ENCODE measurements around the gene SETD5.

The SETD5 gene, protein sequence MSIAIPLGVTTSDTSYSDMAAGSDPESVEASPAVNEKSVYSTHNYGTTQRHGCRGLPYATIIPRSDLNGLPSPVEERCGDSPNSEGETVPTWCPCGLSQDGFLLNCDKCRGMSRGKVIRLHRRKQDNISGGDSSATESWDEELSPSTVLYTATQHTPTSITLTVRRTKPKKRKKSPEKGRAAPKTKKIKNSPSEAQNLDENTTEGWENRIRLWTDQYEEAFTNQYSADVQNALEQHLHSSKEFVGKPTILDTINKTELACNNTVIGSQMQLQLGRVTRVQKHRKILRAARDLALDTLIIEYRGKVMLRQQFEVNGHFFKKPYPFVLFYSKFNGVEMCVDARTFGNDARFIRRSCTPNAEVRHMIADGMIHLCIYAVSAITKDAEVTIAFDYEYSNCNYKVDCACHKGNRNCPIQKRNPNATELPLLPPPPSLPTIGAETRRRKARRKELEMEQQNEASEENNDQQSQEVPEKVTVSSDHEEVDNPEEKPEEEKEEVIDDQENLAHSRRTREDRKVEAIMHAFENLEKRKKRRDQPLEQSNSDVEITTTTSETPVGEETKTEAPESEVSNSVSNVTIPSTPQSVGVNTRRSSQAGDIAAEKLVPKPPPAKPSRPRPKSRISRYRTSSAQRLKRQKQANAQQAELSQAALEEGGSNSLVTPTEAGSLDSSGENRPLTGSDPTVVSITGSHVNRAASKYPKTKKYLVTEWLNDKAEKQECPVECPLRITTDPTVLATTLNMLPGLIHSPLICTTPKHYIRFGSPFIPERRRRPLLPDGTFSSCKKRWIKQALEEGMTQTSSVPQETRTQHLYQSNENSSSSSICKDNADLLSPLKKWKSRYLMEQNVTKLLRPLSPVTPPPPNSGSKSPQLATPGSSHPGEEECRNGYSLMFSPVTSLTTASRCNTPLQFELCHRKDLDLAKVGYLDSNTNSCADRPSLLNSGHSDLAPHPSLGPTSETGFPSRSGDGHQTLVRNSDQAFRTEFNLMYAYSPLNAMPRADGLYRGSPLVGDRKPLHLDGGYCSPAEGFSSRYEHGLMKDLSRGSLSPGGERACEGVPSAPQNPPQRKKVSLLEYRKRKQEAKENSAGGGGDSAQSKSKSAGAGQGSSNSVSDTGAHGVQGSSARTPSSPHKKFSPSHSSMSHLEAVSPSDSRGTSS (N-terminal part only)

DNA sequence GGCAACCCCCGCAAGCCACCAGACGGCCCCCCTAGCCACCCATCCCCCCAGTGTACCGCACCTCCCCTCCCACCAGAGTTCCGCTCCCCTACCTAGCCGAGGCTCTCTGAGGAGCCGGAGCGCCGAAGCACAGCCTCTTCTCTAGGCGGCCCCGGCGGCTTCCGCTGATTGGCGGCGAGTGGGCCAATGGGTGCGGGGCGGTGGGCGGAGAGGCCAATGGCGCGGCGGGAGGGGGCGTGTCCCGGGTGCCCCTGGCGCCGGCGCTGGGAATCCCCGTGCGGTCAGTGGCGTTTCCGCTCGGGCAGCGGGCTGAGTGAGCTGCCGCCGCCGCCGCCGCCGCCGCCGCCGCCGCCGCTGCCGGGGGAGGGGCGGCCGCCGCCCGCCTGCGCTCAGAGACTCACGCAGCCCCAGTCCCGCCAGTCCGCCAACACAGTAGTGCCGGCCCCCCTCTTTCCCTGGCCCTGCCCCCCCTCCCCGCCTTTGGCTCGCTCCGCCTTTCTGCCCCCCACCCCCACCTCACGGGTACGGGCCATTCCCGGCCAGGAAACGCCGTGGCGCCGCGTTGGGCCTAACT lies at the start of gene SETD5:
SETD5 (plus strand) TSS at position 284 of the 574 bp plus-strand sequence. CDS start 31,324 bp downstream, outside the sequence.
- TF ChIP-seq, protein P1, sequence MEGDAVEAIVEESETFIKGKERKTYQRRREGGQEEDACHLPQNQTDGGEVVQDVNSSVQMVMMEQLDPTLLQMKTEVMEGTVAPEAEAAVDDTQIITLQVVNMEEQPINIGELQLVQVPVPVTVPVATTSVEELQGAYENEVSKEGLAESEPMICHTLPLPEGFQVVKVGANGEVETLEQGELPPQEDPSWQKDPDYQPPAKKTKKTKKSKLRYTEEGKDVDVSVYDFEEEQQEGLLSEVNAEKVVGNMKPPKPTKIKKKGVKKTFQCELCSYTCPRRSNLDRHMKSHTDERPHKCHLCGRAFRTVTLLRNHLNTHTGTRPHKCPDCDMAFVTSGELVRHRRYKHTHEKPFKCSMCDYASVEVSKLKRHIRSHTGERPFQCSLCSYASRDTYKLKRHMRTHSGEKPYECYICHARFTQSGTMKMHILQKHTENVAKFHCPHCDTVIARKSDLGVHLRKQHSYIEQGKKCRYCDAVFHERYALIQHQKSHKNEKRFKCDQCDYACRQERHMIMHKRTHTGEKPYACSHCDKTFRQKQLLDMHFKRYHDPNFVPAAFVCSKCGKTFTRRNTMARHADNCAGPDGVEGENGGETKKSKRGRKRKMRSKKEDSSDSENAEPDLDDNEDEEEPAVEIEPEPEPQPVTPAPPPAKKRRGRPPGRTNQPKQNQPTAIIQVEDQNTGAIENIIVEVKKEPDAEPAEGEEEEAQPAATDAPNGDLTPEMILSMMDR (IDR thresholded peaks at IDR 0.05; ENCODE audit: insufficient read depth, low read length, poor library complexity, severe bottlenecking): no peak
- Histone ChIP-seq H3K4me3 (replicated peaks; ENCODE audit: low read depth, low read length) (peak within 1 kb of the TSS; percentile 92), H3K36me3 (ENCODE audit: control insufficient read depth, insufficient read depth, low read length) (peaks cover 1% of the 10 kb centered on the region; the same call in 1 of the 2 replicates), H3K27me3 (replicated peaks; ENCODE audit: control insufficient read depth, insufficient read depth, low read length) (no peaks in the 10 kb centered on the region)
- DNase-seq (ENCODE audit: extremely low read depth, insufficient read length): peak; percentile 98

DNA sequence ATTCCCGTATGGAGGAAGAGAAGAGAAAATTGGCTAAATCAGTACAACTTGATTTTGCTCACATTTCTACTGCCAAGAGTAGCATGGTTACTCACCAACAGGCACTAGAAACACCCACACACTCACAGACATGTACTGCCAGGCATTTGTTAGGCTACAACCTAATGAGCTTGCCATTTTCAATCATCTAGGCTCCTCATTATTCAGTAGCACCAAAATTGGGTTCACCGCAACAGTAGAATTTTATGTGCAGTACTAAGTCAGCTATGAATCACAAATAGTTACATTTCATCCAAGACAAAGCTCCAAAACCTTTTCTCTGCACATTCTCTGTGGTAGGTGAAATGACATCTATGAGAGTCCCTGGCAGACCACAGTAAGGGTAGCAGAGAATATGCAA lies 49.5 kb upstream of the SETD5 start:
- Histone ChIP-seq H3K4me3 (replicated peaks; ENCODE audit: low read depth, low read length) (no peak overlapping the region), H3K36me3 (ENCODE audit: control insufficient read depth, insufficient read depth, low read length) (no peaks in the 10 kb centered on the region), H3K27me3 (replicated peaks; ENCODE audit: control insufficient read depth, insufficient read depth, low read length) (no peaks in the 10 kb centered on the region)
- TF ChIP-seq, protein P1 (IDR thresholded peaks at IDR 0.05; ENCODE audit: insufficient read depth, low read length, poor library complexity, severe bottlenecking): no peak
- DNase-seq (ENCODE audit: extremely low read depth, insufficient read length): no peak

DNA sequence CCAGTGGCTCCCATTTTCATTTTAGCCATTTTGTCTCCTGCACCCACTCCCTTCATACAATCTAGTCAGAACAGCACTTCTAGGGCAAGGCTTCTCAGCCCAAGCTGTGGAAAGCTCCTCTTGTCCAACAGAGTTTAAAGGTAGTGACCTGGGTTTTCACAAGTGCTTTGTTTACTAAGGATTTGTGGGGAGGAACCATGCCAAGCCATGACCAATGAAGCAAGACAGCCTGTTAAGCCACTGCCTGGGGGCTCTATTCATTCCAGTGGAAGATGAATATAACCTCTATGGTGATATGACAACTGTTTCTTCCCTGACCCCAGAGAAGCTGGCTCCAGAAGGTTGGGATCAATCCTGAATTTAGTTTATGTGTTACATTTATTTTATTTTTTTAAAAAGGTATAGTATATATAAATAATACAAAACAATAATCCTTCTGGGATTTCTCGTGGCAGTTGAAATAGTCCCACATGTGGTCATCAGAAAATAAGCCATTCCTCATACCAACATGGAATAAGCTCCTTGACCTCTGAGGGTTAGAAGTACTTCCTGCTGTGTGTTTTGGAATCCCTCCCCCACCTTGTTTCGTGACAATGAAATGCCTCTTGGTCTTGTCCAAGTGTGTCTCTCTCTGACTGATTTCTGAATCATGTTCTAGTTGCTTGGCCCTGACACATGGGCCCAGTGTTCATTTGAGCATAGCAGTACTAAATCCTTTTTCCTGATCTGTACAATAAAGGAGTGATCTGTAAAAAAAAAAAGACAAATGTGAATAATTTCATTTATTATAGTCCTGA lies 47.9 kb upstream of the SETD5 start:
- TF ChIP-seq, protein P1 (IDR thresholded peaks at IDR 0.05; ENCODE audit: insufficient read depth, low read length, poor library complexity, severe bottlenecking): no peak
- DNase-seq (ENCODE audit: extremely low read depth, insufficient read length): no peak
- Histone ChIP-seq H3K36me3 (ENCODE audit: control insufficient read depth, insufficient read depth, low read length) (no peaks in the 10 kb centered on the region), H3K27me3 (replicated peaks; ENCODE audit: control insufficient read depth, insufficient read depth, low read length) (no peaks in the 10 kb centered on the region), H3K4me3 (replicated peaks; ENCODE audit: low read depth, low read length) (no peak overlapping the region)

DNA sequence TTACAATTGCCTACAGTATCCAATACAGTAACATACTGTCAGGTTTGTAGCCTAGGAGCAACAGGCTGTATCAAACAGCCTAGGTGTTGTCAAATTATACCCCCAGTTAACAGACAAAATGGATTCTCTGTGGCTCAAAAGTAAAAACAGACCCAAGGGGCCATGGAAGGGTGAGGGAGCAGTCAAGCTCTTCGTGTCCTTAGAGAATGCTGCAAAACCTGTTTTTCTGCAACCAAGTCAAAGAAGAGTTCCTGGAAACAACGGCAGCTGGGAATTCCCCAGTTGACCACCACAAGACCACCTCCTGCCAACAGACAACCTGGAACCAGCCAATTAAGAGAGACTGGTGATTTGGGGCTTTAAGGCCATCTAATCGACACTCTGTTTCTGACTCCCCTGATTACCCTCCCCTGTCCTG lies 45.7 kb upstream of the SETD5 start:
- H3K36me3 ChIP-seq (ENCODE audit: control insufficient read depth, insufficient read depth, low read length): no peaks in the 10 kb centered on the region

More for the DNA sequence above, 45.7 kb upstream of the SETD5 start:
- Histone ChIP-seq H3K4me3 (replicated peaks; ENCODE audit: low read depth, low read length) (no peak overlapping the region), H3K27me3 (replicated peaks; ENCODE audit: control insufficient read depth, insufficient read depth, low read length) (no peaks in the 10 kb centered on the region)
- TF ChIP-seq, protein P1 (IDR thresholded peaks at IDR 0.05; ENCODE audit: insufficient read depth, low read length, poor library complexity, severe bottlenecking): no peak
- no peak for DNase-seq (ENCODE audit: extremely low read depth, insufficient read length)

Data from GM06990 (cell line).